Smooth muscle cell (in vitro differentiated cells): ENCODE measurements around the gene NFATC1. TPM values are rescaled to one million over a fixed set of nuclear protein-coding genes. Genes with fewer than 3 reads are reported as not detected.

ENCODE experiments used
- DNase-seq: peaks from one replicate; lab custom pipeline; 2025; ENCODE audit not compliant: unreplicated experiment; lab: John Stamatoyannopoulos, UW
- H2AFZ ChIP-seq: fragments of 200-600 bp; sonication (generic); 2 replicates; pipeline ENCODE4 v1.6.0; 2016; ENCODE audit warnings: antibody characterized with exemption, low read depth, mild to moderate bottlenecking
- H3F3A ChIP-seq: fragments of 200-600 bp; sonication (generic); 2 replicates; pipeline ENCODE4 v1.6.0; 2017; ENCODE audit warnings: antibody characterized with exemption, low read depth
- H3K27ac ChIP-seq: fragments of 200-600 bp; sonication (generic); 2 replicates; pipeline ENCODE4 v1.5.1; 2016; ENCODE audit warnings: low read depth, mild to moderate bottlenecking
- H3K27me3 ChIP-seq: fragments of 200-600 bp; sonication (generic); 2 replicates; pipeline ENCODE4 v1.6.1; 2016; ENCODE audit warnings: low read depth, mild to moderate bottlenecking
- H3K36me3 ChIP-seq: fragments of 200-600 bp; sonication (generic); 2 replicates; pipeline ENCODE4 v1.5.1; 2016; ENCODE audit warnings: low read depth
- H3K4me1 ChIP-seq: fragments of 200-600 bp; sonication (generic); 2 replicates; pipeline ENCODE4 v1.5.1; 2016; ENCODE audit warnings: low read depth
- H3K4me2 ChIP-seq: fragments of 200-600 bp; sonication (generic); 2 replicates; pipeline ENCODE4 v1.6.0; 2016; ENCODE audit warnings: mild to moderate bottlenecking
- H3K4me3 ChIP-seq: fragments of 200-600 bp; sonication (generic); 2 replicates; pipeline ENCODE4 v1.5.1; 2016; ENCODE audit warnings: mild to moderate bottlenecking
- H3K79me2 ChIP-seq: fragments of 200-600 bp; sonication (generic); 2 replicates; pipeline ENCODE4 v1.6.0; 2016; ENCODE audit warnings: low read depth, mild to moderate bottlenecking
- H3K9ac ChIP-seq: fragments of 200-600 bp; sonication (generic); 2 replicates; pipeline ENCODE4 v1.6.0; 2016; ENCODE audit warnings: low read depth
- H3K9me3 ChIP-seq: fragments of 200-600 bp; sonication (generic); replicated peaks from 2 replicates; pipeline ENCODE4 v1.5.1; 2016; ENCODE audit warnings: low read depth
- H4K20me1 ChIP-seq: fragments of 200-600 bp; sonication (generic); 2 replicates; pipeline ENCODE4 v1.6.0; 2016; ENCODE audit warnings: low read depth
- WGBS: methylation state at CpG from one replicate; pipeline ENCODE4 v1.1.7; 2016; ENCODE audit warnings: low lambda C conversion rate; 5-methylcytosine and 5-hydroxymethylcytosine counted together
- polyA plus RNA-seq: library from polyadenylated mRNA; unstranded; fragments of >200 nt; fragmentation: Nextera tagmentation; extraction: Ambion mirVana; gene quantifications from 2 replicates; pipeline ENCODE4 v1.2.1, GENCODE V29; 2016
- total RNA-seq: library from RNA; depleted of rRNA; stranded (reverse); fragments of >200 nt; gene quantifications from 2 replicates; pipeline ENCODE4 v1.2.3, GENCODE V29; 2014
- TF ChIP-seq, protein P1 (sequence below): fragments of 200-600 bp; sonication (generic); IDR thresholded peaks from 2 replicates; pipeline ENCODE4 v1.5.1; 2017; ENCODE audit warnings: borderline replicate concordance, mild to moderate bottlenecking, antibody characterized with exemption; ENCODE audit not compliant: insufficient read depth, poor library complexity, severe bottlenecking

NFATC1 gene
- total and polyA plus RNA-seq, 2 experiments from 2014 or later, result 13.1 to 19.2 TPM

DNA sequence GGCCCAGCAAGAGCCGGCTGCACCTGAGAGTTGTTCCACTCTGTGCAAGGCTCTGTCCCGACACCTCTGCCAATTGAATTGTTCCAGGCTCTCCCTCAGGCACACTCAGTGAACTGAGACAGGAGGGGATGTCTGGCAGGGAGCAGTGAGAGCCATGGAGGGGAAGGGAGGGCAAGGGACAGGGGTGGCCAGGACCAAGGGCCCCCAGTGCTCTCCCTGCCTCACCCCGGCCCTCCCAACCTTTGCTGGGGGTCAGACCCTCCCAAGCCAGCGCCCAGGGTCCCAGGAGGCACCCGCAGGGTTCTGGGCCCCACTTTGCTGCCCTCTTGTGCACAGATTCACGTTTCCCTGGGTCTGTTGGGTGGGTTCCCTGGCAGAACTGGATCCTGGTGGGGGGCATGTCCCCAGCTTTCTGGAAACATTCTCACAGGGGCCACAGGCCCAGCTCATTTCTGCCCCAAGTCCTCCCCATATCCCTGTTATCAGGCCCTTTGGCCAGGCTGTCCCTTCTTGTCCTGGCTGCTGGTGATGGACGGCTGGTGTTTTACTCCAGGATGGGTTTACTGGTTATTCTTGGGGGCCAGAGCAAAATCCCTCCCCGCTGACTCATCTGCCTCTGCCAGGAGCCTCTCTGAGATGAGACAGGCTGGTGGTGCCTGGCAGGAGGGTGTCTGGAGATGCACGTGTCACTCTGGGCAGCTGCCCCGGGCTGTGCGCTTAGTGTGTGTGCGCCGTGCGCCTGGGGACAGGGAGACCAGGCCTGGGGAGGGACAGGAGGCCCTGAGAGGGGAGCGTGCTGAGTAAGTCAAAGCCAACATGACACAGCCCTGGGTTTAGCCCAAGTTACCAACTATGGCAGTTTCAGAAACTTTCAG is 147.4 kb downstream of the NFATC1 start:
- Histone ChIP-seq H3K4me2 (peak overlapping the region; percentile 19), H2AFZ (no peak overlapping the region), H3K9me3 (no peaks in the 10 kb centered on the region), H4K20me1 (no peaks in the 10 kb centered on the region), H3K9ac (no peak overlapping the region), H3K79me2 (no peaks in the 10 kb centered on the region), H3K27ac (peak overlapping the region; percentile 44), H3K36me3 (no peaks in the 10 kb centered on the region), H3K4me3 (no peak overlapping the region), H3K4me1 (no peaks in the 10 kb centered on the region), H3F3A (no peaks in the 10 kb centered on the region), H3K27me3 (no peaks in the 10 kb centered on the region)
- DNase-seq, result peak; percentile 49
- TF ChIP-seq, protein P1, sequence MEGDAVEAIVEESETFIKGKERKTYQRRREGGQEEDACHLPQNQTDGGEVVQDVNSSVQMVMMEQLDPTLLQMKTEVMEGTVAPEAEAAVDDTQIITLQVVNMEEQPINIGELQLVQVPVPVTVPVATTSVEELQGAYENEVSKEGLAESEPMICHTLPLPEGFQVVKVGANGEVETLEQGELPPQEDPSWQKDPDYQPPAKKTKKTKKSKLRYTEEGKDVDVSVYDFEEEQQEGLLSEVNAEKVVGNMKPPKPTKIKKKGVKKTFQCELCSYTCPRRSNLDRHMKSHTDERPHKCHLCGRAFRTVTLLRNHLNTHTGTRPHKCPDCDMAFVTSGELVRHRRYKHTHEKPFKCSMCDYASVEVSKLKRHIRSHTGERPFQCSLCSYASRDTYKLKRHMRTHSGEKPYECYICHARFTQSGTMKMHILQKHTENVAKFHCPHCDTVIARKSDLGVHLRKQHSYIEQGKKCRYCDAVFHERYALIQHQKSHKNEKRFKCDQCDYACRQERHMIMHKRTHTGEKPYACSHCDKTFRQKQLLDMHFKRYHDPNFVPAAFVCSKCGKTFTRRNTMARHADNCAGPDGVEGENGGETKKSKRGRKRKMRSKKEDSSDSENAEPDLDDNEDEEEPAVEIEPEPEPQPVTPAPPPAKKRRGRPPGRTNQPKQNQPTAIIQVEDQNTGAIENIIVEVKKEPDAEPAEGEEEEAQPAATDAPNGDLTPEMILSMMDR, result no peak
- 54% methylated on average over 15 of the region's 15 CpGs for WGBS

DNA sequence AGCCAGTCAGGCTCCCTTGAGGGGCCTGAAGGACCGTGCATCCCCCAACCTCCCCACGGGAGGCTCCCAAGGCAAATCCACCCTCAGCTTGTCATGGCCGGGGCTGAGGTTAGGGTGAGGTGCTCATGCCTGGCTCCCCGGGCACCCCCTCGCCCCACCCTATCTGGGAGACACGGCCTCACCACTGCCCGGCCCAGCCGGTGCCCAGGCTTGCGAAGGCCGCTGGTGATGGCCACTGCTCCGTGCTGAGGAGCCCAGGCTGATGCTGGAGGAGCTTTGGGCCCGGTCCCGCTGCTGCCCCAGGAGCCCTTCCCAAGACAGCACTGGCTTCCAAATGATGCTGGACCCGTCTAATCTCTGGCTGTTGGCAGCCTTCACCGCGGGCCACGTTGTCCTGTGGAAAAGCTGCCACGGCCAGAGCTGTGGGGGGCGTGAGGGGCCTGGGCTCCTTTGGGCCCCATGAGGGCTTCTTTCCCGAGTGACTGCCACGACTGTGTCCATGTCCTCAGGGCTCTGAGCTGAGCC is 148.2 kb downstream of the NFATC1 start:
- TF ChIP-seq, protein P1, result no peak
- Histone ChIP-seq H3K79me2 (no peaks in the 10 kb centered on the region), H3K27ac (peak overlapping the region; percentile 44), H3K4me2 (peak overlapping the region; percentile 19), H4K20me1 (no peaks in the 10 kb centered on the region), H2AFZ (no peak overlapping the region), H3K9me3 (no peaks in the 10 kb centered on the region), H3K4me1 (no peaks in the 10 kb centered on the region), H3K27me3 (no peaks in the 10 kb centered on the region), H3K9ac (no peak overlapping the region), H3K4me3 (no peak overlapping the region), H3F3A (no peaks in the 10 kb centered on the region), H3K36me3 (no peaks in the 10 kb centered on the region)
- no peak for DNase-seq
- 90% methylated on average over 21 of the region's 21 CpGs for WGBS

DNA sequence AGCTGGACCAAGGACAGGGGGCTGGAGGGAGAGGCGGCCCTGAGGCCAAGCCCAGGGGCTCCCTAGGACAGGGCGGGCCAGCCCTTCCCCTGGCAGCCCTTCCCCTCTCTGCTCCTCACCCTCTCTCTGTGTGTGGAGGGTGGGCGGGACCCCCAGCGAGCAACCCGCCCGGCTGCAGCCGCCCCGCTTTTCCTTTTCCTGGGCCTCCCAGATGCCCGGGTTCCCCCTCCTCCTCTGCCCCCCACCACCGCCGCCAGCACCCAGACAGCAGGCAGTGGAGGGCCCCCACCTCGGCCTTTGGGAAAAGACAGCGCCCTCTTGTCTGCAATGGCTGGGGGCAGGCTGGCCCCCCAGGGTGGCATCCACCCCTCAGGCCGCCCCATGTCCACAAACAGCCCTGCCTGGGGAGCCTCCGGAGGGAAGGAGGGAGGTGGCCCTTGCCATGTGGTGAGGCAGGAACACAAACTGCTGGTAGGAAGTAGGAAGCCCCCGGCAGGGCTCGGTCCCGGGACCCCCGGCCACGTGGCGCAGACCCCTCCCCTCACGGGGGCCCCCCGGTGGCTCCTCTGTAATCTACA is 148.7 kb downstream of the NFATC1 start:
- TF ChIP-seq, protein P1, result no peak
- no peak overlapping the region for H3K4me2 ChIP-seq
- H3K36me3 ChIP-seq, result no peaks in the 10 kb centered on the region
- no peaks in the 10 kb centered on the region for H3K9me3 ChIP-seq
- no peaks in the 10 kb centered on the region for H3K27me3 ChIP-seq
- no peak overlapping the region for H3K9ac ChIP-seq
- H4K20me1 ChIP-seq, result no peaks in the 10 kb centered on the region
- no peak overlapping the region for H3K4me3 ChIP-seq
- H3K27ac ChIP-seq, result no peak overlapping the region
- H2AFZ ChIP-seq, result no peak overlapping the region
- no peaks in the 10 kb centered on the region for H3K79me2 ChIP-seq
- 81% methylated on average over 14 of the region's 23 CpGs for WGBS
- H3F3A ChIP-seq, result no peaks in the 10 kb centered on the region
- no peaks in the 10 kb centered on the region for H3K4me1 ChIP-seq
- no peak for DNase-seq
